ENCODE measurements around the gene OR52B2. TPM values are rescaled to one million over a fixed set of nuclear protein-coding genes. Genes with fewer than 3 reads are reported as not detected.

The OR52B2 gene
- total RNA-seq, 1 donor from 2014 or later: not detected

DNA sequence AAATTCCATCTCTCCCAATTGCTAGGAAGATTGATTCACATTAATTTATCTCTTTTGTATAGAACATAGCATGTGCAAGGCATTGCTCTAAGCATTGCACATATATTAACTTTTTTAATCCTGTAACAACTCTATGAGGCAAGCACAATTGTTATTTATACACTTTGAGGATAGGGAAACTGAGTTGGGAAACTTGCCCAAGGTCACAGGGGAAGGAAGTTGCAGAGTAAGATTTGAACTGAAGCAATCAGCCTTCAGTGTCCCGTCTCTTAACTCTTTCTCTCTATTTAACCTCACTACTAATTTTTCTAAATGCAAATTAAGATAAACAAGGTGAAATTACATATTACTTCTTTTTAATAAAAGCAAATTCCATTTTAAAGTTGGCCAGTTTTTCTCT is 40.5 kb downstream of the OR52B2 start:
- Histone ChIP-seq H3K27me3 (no peaks in the 10 kb centered on the region), H3K4me3 (no peak overlapping the region), H3K9me3 (no peaks in the 10 kb centered on the region), H3K4me1 (no peaks in the 10 kb centered on the region), H3K36me3 (no peaks in the 10 kb centered on the region), H3K27ac (no peak overlapping the region)
- no peak for DNase-seq (ENCODE audit: low spot score in 2 of 2)
- TF ChIP-seq, protein P1, sequence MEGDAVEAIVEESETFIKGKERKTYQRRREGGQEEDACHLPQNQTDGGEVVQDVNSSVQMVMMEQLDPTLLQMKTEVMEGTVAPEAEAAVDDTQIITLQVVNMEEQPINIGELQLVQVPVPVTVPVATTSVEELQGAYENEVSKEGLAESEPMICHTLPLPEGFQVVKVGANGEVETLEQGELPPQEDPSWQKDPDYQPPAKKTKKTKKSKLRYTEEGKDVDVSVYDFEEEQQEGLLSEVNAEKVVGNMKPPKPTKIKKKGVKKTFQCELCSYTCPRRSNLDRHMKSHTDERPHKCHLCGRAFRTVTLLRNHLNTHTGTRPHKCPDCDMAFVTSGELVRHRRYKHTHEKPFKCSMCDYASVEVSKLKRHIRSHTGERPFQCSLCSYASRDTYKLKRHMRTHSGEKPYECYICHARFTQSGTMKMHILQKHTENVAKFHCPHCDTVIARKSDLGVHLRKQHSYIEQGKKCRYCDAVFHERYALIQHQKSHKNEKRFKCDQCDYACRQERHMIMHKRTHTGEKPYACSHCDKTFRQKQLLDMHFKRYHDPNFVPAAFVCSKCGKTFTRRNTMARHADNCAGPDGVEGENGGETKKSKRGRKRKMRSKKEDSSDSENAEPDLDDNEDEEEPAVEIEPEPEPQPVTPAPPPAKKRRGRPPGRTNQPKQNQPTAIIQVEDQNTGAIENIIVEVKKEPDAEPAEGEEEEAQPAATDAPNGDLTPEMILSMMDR (IDR thresholded peaks at IDR 0.05): no peak
- intact Hi-C loops (cut with DNase I): no loop called here

DNA sequence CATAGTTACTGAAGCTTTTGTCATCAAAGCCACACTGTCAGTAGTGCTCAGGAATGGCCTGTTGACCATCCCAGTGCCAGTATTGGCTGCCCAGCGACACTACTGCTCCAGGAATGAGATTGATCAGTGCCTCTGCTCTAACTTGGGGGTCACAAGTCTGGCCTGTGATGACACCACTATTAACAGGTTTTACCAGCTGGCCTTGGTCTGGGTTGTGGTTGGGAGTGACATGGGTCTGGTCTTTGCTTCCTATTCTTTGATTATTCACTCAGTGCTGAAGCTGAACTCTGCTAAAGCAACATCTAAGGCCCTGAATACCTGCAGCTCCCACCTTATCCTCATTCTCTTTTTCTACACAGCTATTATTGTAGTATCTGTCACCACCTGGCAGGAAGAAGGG is 41.1 kb downstream of the OR52B2 start:
- Histone ChIP-seq H3K27me3 (no peaks in the 10 kb centered on the region), H3K27ac (no peak overlapping the region), H3K4me3 (no peak overlapping the region), H3K36me3 (no peaks in the 10 kb centered on the region), H3K9me3 (no peaks in the 10 kb centered on the region), H3K4me1 (no peaks in the 10 kb centered on the region)
- TF ChIP-seq, protein P1 (IDR thresholded peaks at IDR 0.05): no peak
- DNase-seq (ENCODE audit: low spot score in 2 of 2): no peak
- intact Hi-C loops (cut with DNase I): no loop called here

DNA sequence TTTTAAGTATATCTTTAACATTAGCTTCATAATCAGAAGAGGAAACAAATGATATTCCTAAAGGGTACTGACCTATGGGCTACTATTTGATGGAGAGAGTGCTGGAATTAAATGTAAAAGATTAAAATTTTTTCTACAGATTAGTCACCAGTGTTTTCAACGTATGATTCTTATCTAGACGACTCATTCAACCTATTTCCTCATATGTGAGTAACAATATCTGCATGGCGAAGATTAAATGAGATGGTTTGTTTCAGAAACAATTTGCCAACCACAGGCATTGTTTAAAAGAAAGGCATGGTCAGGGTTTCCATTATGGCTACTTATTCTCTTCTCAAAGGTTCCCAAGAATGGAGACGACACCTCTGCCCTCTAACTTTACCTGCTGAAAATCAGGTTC is 42.2 kb downstream of the OR52B2 start:
- DNase-seq (ENCODE audit: low spot score in 2 of 2): no peak
- H3K9me3 ChIP-seq: no peaks in the 10 kb centered on the region
- no peaks in the 10 kb centered on the region for H3K36me3 ChIP-seq
- intact Hi-C loops (cut with DNase I): no loop called here
- TF ChIP-seq, protein P1 (IDR thresholded peaks at IDR 0.05): no peak
- no peak overlapping the region for H3K27ac ChIP-seq
- H3K27me3 ChIP-seq: no peaks in the 10 kb centered on the region
- no peaks in the 10 kb centered on the region for H3K4me1 ChIP-seq
- H3K4me3 ChIP-seq: no peak overlapping the region

DNA sequence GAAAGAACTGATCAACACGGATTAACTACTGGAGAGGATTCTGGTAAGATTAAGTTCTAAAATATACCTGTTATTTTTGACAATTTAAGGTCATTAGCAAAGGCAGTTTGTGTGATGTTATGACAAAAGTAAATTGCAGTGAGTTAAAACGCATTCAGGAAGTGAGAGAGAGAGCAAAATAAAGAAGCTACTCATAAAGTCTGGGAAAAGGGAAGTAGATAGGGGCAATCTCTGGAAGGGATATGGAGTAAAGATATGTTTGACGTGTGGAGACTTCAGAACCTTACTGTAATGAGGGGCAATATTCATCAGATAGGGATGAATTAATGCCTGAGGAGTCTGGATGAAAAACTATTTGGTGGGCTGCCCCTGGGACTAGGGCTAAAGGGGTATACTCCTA is 45.9 kb downstream of the OR52B2 start:
- no peak overlapping the region for H3K27ac ChIP-seq
- no peaks in the 10 kb centered on the region for H3K27me3 ChIP-seq
- H3K4me1 ChIP-seq: no peaks in the 10 kb centered on the region
- H3K36me3 ChIP-seq: no peaks in the 10 kb centered on the region
- intact Hi-C loops (cut with DNase I): no loop called here
- no peak overlapping the region for H3K4me3 ChIP-seq
- no peaks in the 10 kb centered on the region for H3K9me3 ChIP-seq
- TF ChIP-seq, protein P1 (IDR thresholded peaks at IDR 0.05): no peak
- no peak for DNase-seq (ENCODE audit: low spot score in 2 of 2)

Other genes with a start within 250 kb of the OR52B2 start
- not detected for gene OR56A3, start 228.1 kb downstream of the OR52B2 start, total RNA-seq
- gene OR56A5, start 201.8 kb downstream of the OR52B2 start, total RNA-seq: not detected
- not detected for gene OR52L1, start 183.3 kb downstream of the OR52B2 start, total RNA-seq
- gene OR56A4, start 163.4 kb downstream of the OR52B2 start, total RNA-seq: not detected
- not detected for gene OR56A1, start 139.6 kb downstream of the OR52B2 start, total RNA-seq
- gene OR56B4, start 62.6 kb downstream of the OR52B2 start, total RNA-seq: not detected
- gene OR52W1, start 28.9 kb upstream of the OR52B2 start, total RNA-seq: not detected
- not detected for gene C11orf42, start 35.2 kb upstream of the OR52B2 start, total RNA-seq
- gene FHIP1B, start 64.3 kb upstream of the OR52B2 start, total RNA-seq: 31.9 TPM
- gene CNGA4, start 68.8 kb upstream of the OR52B2 start, total RNA-seq: not detected
- gene CCKBR, start 89.5 kb upstream of the OR52B2 start, total RNA-seq: not detected
- 596 TPM for gene CAVIN3, start 150.2 kb upstream of the OR52B2 start, total RNA-seq
- gene SMPD1, start 220.1 kb upstream of the OR52B2 start, total RNA-seq: 48.6 TPM
- gene APBB1, start 248.8 kb upstream of the OR52B2 start, total RNA-seq: 29.2 TPM

Data from ascending aorta (tissue), 2 donors.